GM20000 (cell line): Measurements from ENCODE around the gene GAS2L3.

Experiments used
- DNase-seq: peaks from one replicate; pipeline ENCODE4 v3.0.0; 2012; ENCODE audit warnings: low spot score
- CTCF ChIP-seq: IDR thresholded peaks from 2 replicates; pipeline ENCODE4 v1.5.1; 2012; ENCODE audit warnings: mild to moderate bottlenecking, control low read depth; ENCODE audit errors: extremely low read depth, missing control alignments

GAS2L3 gene

GRCh38 chr12:100661300-100661951 is 87.9 kb downstream of the GAS2L3 start:
- DNase-seq: peak; percentile 12
- no peak for TF ChIP-seq CTCF

- TF ChIP-seq CTCF: no peak
- no peak for DNase-seq
These were observed 93.1 kb downstream of the GAS2L3 start for GRCh38 chr12:100666588-100666987.

- peak; percentile 65 for DNase-seq
- peak; percentile 92 for TF ChIP-seq CTCF
These were observed 95.6 kb downstream of the GAS2L3 start for GRCh38 chr12:100668945-100669536.

DNA sequence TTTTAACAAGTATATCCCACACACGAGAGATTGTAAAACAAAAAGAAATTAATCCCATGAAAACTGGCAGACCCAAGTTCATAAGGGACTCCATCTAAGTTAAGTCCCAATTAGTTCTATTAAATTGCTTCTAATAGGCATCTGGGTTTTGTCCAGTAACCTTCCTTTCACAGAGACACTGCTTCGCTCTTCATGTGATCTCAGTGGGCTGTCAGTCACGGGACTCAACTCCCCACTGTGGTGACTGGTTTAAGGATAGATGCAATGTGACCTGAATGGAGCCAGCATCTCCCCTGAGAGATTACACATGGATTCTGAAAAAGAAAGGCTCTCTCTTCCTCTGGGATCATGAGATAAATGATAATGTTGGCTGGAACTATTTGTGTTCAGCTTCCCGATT is 96.4 kb downstream of the GAS2L3 start:
- no peak for TF ChIP-seq CTCF
- no peak for DNase-seq

- TF ChIP-seq CTCF: no peak
- no peak for DNase-seq
These were observed 98.1 kb downstream of the GAS2L3 start for GRCh38 chr12:100671396-100672074.

- peak; percentile 71 for TF ChIP-seq CTCF
- DNase-seq: peak; percentile 47
These were observed 98.7 kb downstream of the GAS2L3 start for GRCh38 chr12:100672075-100672592.

- no peak for TF ChIP-seq CTCF
- DNase-seq: no peak
These were observed 100.8 kb downstream of the GAS2L3 start for GRCh38 chr12:100674036-100674888.
